Right kidney (tissue), 9 donors: ENCODE results near the gene PLGLB2.
"Not testable (repeated sequence)": the region's sequence is repeated elsewhere in the genome, so short reads cannot be mapped to it uniquely, and the experiment has no call there.

ENCODE experiments used
- DNase-seq: peaks from one replicate; pipeline ENCODE4 v3.0.0-alpha.2; 2016
- long read RNA-seq, 8 donors: transcript quantifications; one replicate each; lab custom pipeline, GENCODE V29; 2026

The PLGLB2 gene
- long read RNA-seq, donor 1, partial matches to known transcripts = 0 of 1 reads
- long read RNA-seq, donor 1, other reads (novel, unspliced or antisense) = 0 of 1 reads
- long read RNA-seq, donor 2 = 0 reads
- long read RNA-seq, donor 3, partial matches to known transcripts = 0 of 1 reads
- long read RNA-seq, donor 3, other reads (novel, unspliced or antisense) = 0 of 1 reads
- long read RNA-seq, donor 4 = 0 reads
- long read RNA-seq, donor 5 = 0 reads
- long read RNA-seq, donor 6, partial matches to known transcripts = 0 of 2 reads
- long read RNA-seq, donor 6, other reads (novel, unspliced or antisense) = 0 of 2 reads
- long read RNA-seq, donor 7 = 0 reads
- long read RNA-seq, donor 8 = 0 reads

GRCh38 chr2:87747791-87748190 lies at the start of gene PLGLB2:
TSS of gene PLGLB2 (plus strand) at chr2:87748087. CDS start at chr2:87748154, 67 bp downstream.
- not testable (repeated sequence) for DNase-seq

GRCh38 chr2:87704572-87705323 lies 43.1 kb upstream of the PLGLB2 start:
- DNase-seq = not testable (repeated sequence)

- not testable (repeated sequence) for DNase-seq
Observed at GRCh38 chr2:87708368-87708767, 39.5 kb upstream of the PLGLB2 start.

- not testable (repeated sequence) for DNase-seq
Observed at GRCh38 chr2:87727940-87728599, 19.8 kb upstream of the PLGLB2 start.

GRCh38 chr2:87740928-87741327 lies 7.0 kb upstream of the PLGLB2 start:
- DNase-seq = not testable (repeated sequence)

- DNase-seq = not testable (repeated sequence)
Observed at GRCh38 chr2:87742393-87743108, 5.3 kb upstream of the PLGLB2 start.

GRCh38 chr2:87743638-87744037 lies 4.2 kb upstream of the PLGLB2 start:
- not testable (repeated sequence) for DNase-seq

GRCh38 chr2:87745353-87745951 lies 2.4 kb upstream of the PLGLB2 start:
- DNase-seq = not testable (repeated sequence)

GRCh38 chr2:87748524-87748923 lies 637 bp downstream of the PLGLB2 start:
- not testable (repeated sequence) for DNase-seq

- not testable (repeated sequence) for DNase-seq
Observed at GRCh38 chr2:87750560-87750959, 2.7 kb downstream of the PLGLB2 start.

- DNase-seq = not testable (repeated sequence)
Observed at GRCh38 chr2:87754759-87755158, 6.9 kb downstream of the PLGLB2 start.
